Fibroblast of skin of right biceps (primary cell): ENCODE measurements around the gene ERMAP.
"Not testable (repeated sequence)": the region's sequence is repeated elsewhere in the genome, so short reads cannot be mapped to it uniquely, and the experiment has no call there.

Experiments used
- DNase-seq: peaks from one replicate; pipeline ENCODE4 v3.0.0-alpha.2; 2013

Gene ERMAP

GRCh38 chr1:42814815-42815214, 2.1 kb upstream of the ERMAP start:
- DNase-seq: not testable (repeated sequence)

- peak; percentile 2 for DNase-seq
Observed at GRCh38 chr1:42815941-42816584, 859 bp upstream of the ERMAP start.

GRCh38 chr1:42817440-42817767, 482 bp downstream of the ERMAP start:
- DNase-seq: no peak

GRCh38 chr1:42817976-42818375, 1.1 kb downstream of the ERMAP start:
- DNase-seq: no peak

- DNase-seq: no peak
Observed at GRCh38 chr1:42820813-42821212, 3.9 kb downstream of the ERMAP start.

GRCh38 chr1:42821690-42822089, 4.8 kb downstream of the ERMAP start:
- DNase-seq: no peak

- DNase-seq: peak; percentile 72
Observed at GRCh38 chr1:42822800-42823392, 6.0 kb downstream of the ERMAP start.

- no peak for DNase-seq
Observed at GRCh38 chr1:42824481-42825035, 7.6 kb downstream of the ERMAP start.

GRCh38 chr1:42825036-42825851, 8.3 kb downstream of the ERMAP start:
- DNase-seq: no peak

GRCh38 chr1:42830631-42831030, 13.7 kb downstream of the ERMAP start:
- no peak for DNase-seq

GRCh38 chr1:42831273-42831672, 14.4 kb downstream of the ERMAP start:
- DNase-seq: no peak

- DNase-seq: no peak
Observed at GRCh38 chr1:42832641-42833240, 15.8 kb downstream of the ERMAP start.

GRCh38 chr1:42833981-42834380, 17.1 kb downstream of the ERMAP start:
- no peak for DNase-seq

- no peak for DNase-seq
Observed at GRCh38 chr1:42834803-42835202, 17.9 kb downstream of the ERMAP start.

- DNase-seq: no peak
Observed at GRCh38 chr1:42835422-42835821, 18.5 kb downstream of the ERMAP start.

GRCh38 chr1:42837709-42838108, 20.8 kb downstream of the ERMAP start:
- DNase-seq: no peak

GRCh38 chr1:42838482-42839190, 21.7 kb downstream of the ERMAP start:
- DNase-seq: no peak

- DNase-seq: no peak
Observed at GRCh38 chr1:42841010-42841409, 24.1 kb downstream of the ERMAP start.

- DNase-seq: no peak
Observed at GRCh38 chr1:42841440-42842147, 24.7 kb downstream of the ERMAP start.

- DNase-seq: no peak
Observed at GRCh38 chr1:42844592-42845140, 27.7 kb downstream of the ERMAP start.

GRCh38 chr1:42845193-42845592, 28.3 kb downstream of the ERMAP start:
- DNase-seq: no peak

- peak; percentile 5 for DNase-seq
Observed at GRCh38 chr1:42845866-42846256, 28.9 kb downstream of the ERMAP start.
